ENCODE measurements around the gene SLCO4A1. TPM values are rescaled to one million over a fixed set of nuclear protein-coding genes. Genes with fewer than 3 reads are reported as not detected.

SLCO4A1 gene
- total RNA-seq, 1 donor from 2014 or later, result 1.4 TPM

DNA sequence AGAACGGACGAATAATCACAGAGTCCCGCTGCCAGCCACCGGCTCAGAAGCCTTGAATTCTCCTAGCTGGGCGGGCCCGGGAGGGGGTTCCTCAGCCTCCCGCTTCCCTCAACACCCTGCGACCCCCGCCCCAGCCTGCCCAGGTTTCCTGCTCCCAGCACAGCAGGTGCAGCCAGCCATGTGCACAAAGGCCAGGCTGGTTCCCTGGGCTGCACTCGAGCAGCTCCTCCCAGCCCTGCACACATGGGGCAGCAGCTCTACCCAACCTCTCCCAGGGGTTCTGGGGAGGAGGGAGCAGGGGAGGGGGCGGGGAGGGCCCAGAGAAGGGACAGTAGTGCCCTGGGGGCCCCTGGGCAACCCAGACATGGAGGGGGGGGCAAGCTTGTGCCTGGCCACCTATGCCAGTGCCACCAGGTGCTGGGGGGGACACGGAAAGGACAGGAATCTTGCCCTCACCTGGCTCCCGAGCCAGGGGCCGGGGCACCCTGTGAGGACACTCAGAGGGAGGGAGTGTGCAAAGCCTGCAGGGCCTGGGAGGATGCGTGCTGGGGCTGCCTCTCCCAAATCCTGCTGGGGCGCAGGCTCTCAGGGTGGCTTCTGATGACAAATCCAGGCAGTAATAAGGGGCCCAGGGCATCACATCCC is 65.1 kb downstream of the SLCO4A1 start:
- no peak for DNase-seq (ENCODE audit: low spot score)
- Mint-ChIP-seq H3K27me3 (ENCODE audit: unreplicated experiment) (peaks cover 21% of the 10 kb centered on the region), H3K36me3 (ENCODE audit: low read depth, unreplicated experiment) (peaks cover 3% of the 10 kb centered on the region), H3K4me3 (ENCODE audit: unreplicated experiment) (no peak overlapping the region), H3K27ac (ENCODE audit: unreplicated experiment) (no peak overlapping the region), H3K4me1 (ENCODE audit: unreplicated experiment) (no peaks in the 10 kb centered on the region), H3K9me3 (ENCODE audit: unreplicated experiment) (no peaks in the 10 kb centered on the region)
- TF ChIP-seq, protein P1, sequence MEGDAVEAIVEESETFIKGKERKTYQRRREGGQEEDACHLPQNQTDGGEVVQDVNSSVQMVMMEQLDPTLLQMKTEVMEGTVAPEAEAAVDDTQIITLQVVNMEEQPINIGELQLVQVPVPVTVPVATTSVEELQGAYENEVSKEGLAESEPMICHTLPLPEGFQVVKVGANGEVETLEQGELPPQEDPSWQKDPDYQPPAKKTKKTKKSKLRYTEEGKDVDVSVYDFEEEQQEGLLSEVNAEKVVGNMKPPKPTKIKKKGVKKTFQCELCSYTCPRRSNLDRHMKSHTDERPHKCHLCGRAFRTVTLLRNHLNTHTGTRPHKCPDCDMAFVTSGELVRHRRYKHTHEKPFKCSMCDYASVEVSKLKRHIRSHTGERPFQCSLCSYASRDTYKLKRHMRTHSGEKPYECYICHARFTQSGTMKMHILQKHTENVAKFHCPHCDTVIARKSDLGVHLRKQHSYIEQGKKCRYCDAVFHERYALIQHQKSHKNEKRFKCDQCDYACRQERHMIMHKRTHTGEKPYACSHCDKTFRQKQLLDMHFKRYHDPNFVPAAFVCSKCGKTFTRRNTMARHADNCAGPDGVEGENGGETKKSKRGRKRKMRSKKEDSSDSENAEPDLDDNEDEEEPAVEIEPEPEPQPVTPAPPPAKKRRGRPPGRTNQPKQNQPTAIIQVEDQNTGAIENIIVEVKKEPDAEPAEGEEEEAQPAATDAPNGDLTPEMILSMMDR (IDR thresholded peaks at IDR 0.05; ENCODE audit: unreplicated experiment), result no peak

DNA sequence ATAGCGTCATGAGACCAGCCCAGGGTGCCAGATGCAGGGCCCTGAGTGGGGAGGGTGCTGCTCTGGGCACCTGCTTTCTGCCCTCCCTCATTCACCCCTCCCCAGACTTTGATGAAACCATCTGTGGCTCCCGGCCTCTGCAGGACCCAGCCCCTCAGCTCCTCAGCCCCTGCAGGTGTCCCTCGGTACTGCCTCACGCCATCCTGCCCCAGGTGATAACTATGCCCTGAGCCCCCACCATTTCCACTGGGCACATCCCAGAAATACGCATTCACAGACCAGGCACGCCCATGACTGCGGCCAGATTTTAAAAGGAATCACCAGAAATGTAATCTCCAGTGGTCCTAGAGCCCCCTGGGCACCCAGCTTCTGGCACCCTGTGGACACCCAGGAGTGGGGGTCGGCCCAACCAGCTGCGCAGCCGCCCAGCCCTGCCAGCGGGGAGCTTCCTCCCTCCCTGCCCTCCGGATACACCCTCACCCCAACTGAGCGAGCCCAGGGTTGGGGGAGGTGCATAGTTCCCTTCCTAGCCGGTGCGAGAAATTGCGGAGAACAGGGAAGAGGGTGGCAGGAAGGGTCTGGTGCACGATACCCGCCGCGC is 65.7 kb downstream of the SLCO4A1 start:
- Mint-ChIP-seq H3K27me3 (ENCODE audit: unreplicated experiment) (peaks cover 21% of the 10 kb centered on the region), H3K9me3 (ENCODE audit: unreplicated experiment) (no peaks in the 10 kb centered on the region)

DNA sequence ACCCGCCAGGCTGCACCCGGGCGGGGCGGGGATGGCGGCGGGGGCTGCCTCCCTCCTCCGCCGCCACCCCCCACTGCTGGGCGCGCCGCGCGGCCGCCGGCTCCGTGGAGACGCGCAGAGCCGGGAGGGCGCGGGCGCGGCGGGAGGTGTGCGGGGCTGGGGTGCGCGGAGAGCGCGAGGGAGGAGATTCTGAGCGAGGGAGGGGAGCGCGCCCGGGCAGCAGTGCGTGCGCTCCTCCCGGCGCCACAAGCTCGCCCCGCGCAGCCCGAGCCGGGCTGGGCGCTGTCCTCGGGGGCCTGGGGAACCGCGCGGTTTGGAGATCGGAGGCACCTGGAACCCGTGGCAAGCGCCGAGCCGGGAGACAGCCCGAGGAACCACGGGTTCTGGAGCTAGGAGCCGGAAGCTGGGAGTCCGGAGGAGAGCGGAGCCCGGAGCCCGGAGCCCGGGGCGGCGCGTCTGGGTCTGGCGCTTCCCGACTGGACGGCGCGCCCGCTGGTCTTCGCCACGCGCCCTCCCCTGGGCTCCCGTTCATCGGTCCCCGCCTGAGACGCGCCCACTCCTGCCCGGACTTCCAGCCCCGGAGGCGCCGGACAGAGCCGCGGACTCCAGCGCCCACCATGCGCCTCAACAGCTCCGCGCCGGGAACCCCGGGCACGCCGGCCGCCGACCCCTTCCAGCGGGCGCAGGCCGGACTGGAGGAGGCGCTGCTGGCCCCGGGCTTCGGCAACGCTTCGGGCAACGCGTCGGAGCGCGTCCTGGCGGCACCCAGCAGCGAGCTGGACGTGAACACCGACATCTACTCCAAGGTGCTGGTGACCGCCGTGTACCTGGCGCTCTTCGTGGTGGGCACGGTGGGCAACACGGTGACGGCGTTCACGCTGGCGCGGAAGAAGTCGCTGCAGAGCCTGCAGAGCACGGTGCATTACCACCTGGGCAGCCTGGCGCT is 66.6 kb downstream of the SLCO4A1 start, which contains the start of gene NTSR1:
Gene NTSR1 (plus strand): TSS at position 246 of the 946 bp plus-strand sequence. CDS start 372 bp downstream, at position 618.
- TF ChIP-seq, protein P1 (IDR thresholded peaks at IDR 0.05; ENCODE audit: unreplicated experiment), result no peak
- DNase-seq (ENCODE audit: low spot score), result peak; percentile 26
- H3K4me3 Mint-ChIP-seq (ENCODE audit: unreplicated experiment), result no peak within 1 kb of the TSS
- peaks cover 3% of the 10 kb centered on the region for H3K36me3 Mint-ChIP-seq (ENCODE audit: low read depth, unreplicated experiment)
- no peak within 1 kb of the TSS for H3K27ac Mint-ChIP-seq (ENCODE audit: unreplicated experiment)
- no peaks in the 10 kb centered on the region for H3K9me3 Mint-ChIP-seq (ENCODE audit: unreplicated experiment)
- no peaks in the 10 kb centered on the region for H3K4me1 Mint-ChIP-seq (ENCODE audit: unreplicated experiment)
- peaks cover 19% of the 10 kb centered on the region for H3K27me3 Mint-ChIP-seq (ENCODE audit: unreplicated experiment)

More for the DNA sequence above, 65.7 kb downstream of the SLCO4A1 start:
- Mint-ChIP-seq H3K27ac (ENCODE audit: unreplicated experiment) (no peak overlapping the region), H3K4me3 (ENCODE audit: unreplicated experiment) (no peak overlapping the region), H3K36me3 (ENCODE audit: low read depth, unreplicated experiment) (peaks cover 3% of the 10 kb centered on the region), H3K4me1 (ENCODE audit: unreplicated experiment) (no peaks in the 10 kb centered on the region)
- TF ChIP-seq, protein P1 (IDR thresholded peaks at IDR 0.05; ENCODE audit: unreplicated experiment), result peak; percentile 59
- DNase-seq (ENCODE audit: low spot score), result peak; percentile 50

DNA sequence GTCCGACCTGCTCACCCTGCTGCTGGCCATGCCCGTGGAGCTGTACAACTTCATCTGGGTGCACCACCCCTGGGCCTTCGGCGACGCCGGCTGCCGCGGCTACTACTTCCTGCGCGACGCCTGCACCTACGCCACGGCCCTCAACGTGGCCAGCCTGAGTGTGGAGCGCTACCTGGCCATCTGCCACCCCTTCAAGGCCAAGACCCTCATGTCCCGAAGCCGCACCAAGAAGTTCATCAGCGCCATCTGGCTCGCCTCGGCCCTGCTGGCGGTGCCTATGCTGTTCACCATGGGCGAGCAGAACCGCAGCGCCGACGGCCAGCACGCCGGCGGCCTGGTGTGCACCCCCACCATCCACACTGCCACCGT is 67.2 kb downstream of the SLCO4A1 start:
- TF ChIP-seq, protein P1 (IDR thresholded peaks at IDR 0.05; ENCODE audit: unreplicated experiment), result no peak
- no peak for DNase-seq (ENCODE audit: low spot score)
- Mint-ChIP-seq H3K36me3 (ENCODE audit: low read depth, unreplicated experiment) (peaks cover 3% of the 10 kb centered on the region), H3K27ac (ENCODE audit: unreplicated experiment) (no peak overlapping the region), H3K27me3 (ENCODE audit: unreplicated experiment) (peaks cover 19% of the 10 kb centered on the region), H3K9me3 (ENCODE audit: unreplicated experiment) (no peaks in the 10 kb centered on the region), H3K4me1 (ENCODE audit: unreplicated experiment) (no peaks in the 10 kb centered on the region), H3K4me3 (ENCODE audit: unreplicated experiment) (no peak overlapping the region)

All from endothelial cell (in vitro differentiated cells).